ENCODE measurements around the gene EXOC5.

EXOC5 gene

GRCh38 chr14:57168138-57168679, 100.5 kb downstream of the EXOC5 start:
- TF ChIP-seq REST (IDR thresholded peaks at IDR 0.05; ENCODE audit: low read depth): no peak
- no peak for TF ChIP-seq NFIC (IDR thresholded peaks at IDR 0.05)
- no peak for TF ChIP-seq CEBPB (IDR thresholded peaks at IDR 0.05)
- no peak for TF ChIP-seq FOXM1 (IDR thresholded peaks at IDR 0.05; ENCODE audit: borderline replicate concordance, low read depth)
- no peak for TF ChIP-seq YY1 (IDR thresholded peaks at IDR 0.05; ENCODE audit: low read depth)
- TF ChIP-seq CREB1 (IDR thresholded peaks at IDR 0.05; ENCODE audit: low read depth): no peak
- TF ChIP-seq EP300 (IDR thresholded peaks at IDR 0.05; ENCODE audit: borderline replicate concordance): no peak
- TF ChIP-seq TCF12 (IDR thresholded peaks at IDR 0.05; ENCODE audit: low read depth): no peak
- no peak for TF ChIP-seq USF1 (IDR thresholded peaks at IDR 0.05)
- TF ChIP-seq ZBTB7A (IDR thresholded peaks at IDR 0.05; ENCODE audit: low read depth): no peak
- no peak for TF ChIP-seq TAF1 (IDR thresholded peaks at IDR 0.05; ENCODE audit: low read depth)
- no peak for TF ChIP-seq TEAD4 (IDR thresholded peaks at IDR 0.05)
- no peak for TF ChIP-seq EGR1 (IDR thresholded peaks at IDR 0.05)

- no peak for TF ChIP-seq TAF1 (IDR thresholded peaks at IDR 0.05; ENCODE audit: low read depth)
- TF ChIP-seq TCF12 (IDR thresholded peaks at IDR 0.05; ENCODE audit: low read depth): no peak
- no peak for TF ChIP-seq NFIC (IDR thresholded peaks at IDR 0.05)
- no peak for TF ChIP-seq CREB1 (IDR thresholded peaks at IDR 0.05; ENCODE audit: low read depth)
- TF ChIP-seq EGR1 (IDR thresholded peaks at IDR 0.05): no peak
- TF ChIP-seq ZBTB7A (IDR thresholded peaks at IDR 0.05; ENCODE audit: low read depth): no peak
- no peak for TF ChIP-seq TEAD4 (IDR thresholded peaks at IDR 0.05)
- TF ChIP-seq EP300 (IDR thresholded peaks at IDR 0.05; ENCODE audit: borderline replicate concordance): no peak
- no peak for TF ChIP-seq YY1 (IDR thresholded peaks at IDR 0.05; ENCODE audit: low read depth)
- TF ChIP-seq MAX (IDR thresholded peaks at IDR 0.05): no peak
- no peak for TF ChIP-seq RAD21 (IDR thresholded peaks at IDR 0.05; ENCODE audit: low read depth)
- no peak for TF ChIP-seq REST (IDR thresholded peaks at IDR 0.05; ENCODE audit: low read depth)
- no peak for TF ChIP-seq FOXM1 (IDR thresholded peaks at IDR 0.05; ENCODE audit: borderline replicate concordance, low read depth)
- TF ChIP-seq CEBPB (IDR thresholded peaks at IDR 0.05): no peak
- no peak for TF ChIP-seq USF1 (IDR thresholded peaks at IDR 0.05)
Measured at GRCh38 chr14:57161583-57162234, 107.0 kb downstream of the EXOC5 start.

GRCh38 chr14:57160333-57160732, 108.4 kb downstream of the EXOC5 start:
- TF ChIP-seq FOXM1 (IDR thresholded peaks at IDR 0.05; ENCODE audit: borderline replicate concordance, low read depth) (no peak), ZBTB7A (IDR thresholded peaks at IDR 0.05; ENCODE audit: low read depth) (no peak), REST (IDR thresholded peaks at IDR 0.05; ENCODE audit: low read depth) (no peak), MAX (IDR thresholded peaks at IDR 0.05) (no peak), EP300 (IDR thresholded peaks at IDR 0.05; ENCODE audit: borderline replicate concordance) (no peak), RAD21 (IDR thresholded peaks at IDR 0.05; ENCODE audit: low read depth) (no peak), TCF12 (IDR thresholded peaks at IDR 0.05; ENCODE audit: low read depth) (no peak), CREB1 (IDR thresholded peaks at IDR 0.05; ENCODE audit: low read depth) (no peak)

GRCh38 chr14:57153286-57153685, 115.4 kb downstream of the EXOC5 start:
- TF ChIP-seq TCF12 (IDR thresholded peaks at IDR 0.05; ENCODE audit: low read depth): no peak
- TF ChIP-seq TAF1 (IDR thresholded peaks at IDR 0.05; ENCODE audit: low read depth): no peak
- TF ChIP-seq EGR1 (IDR thresholded peaks at IDR 0.05): no peak
- TF ChIP-seq REST (IDR thresholded peaks at IDR 0.05; ENCODE audit: low read depth): no peak
- no peak for TF ChIP-seq CREB1 (IDR thresholded peaks at IDR 0.05; ENCODE audit: low read depth)
- TF ChIP-seq FOXM1 (IDR thresholded peaks at IDR 0.05; ENCODE audit: borderline replicate concordance, low read depth): no peak
- no peak for TF ChIP-seq NFIC (IDR thresholded peaks at IDR 0.05)
- no peak for TF ChIP-seq USF1 (IDR thresholded peaks at IDR 0.05)
- no peak for TF ChIP-seq YY1 (IDR thresholded peaks at IDR 0.05; ENCODE audit: low read depth)

Measured in Ishikawa (cell line).